Coronary artery (tissue), 2 donors: Measurements from ENCODE around the gene NLE1.

Source experiments
- DNase-seq: peaks from one replicate; pipeline ENCODE4 v3.0.0-alpha.2; 2017; ENCODE audit warnings: low spot score
- H3K27ac ChIP-seq, 2 donors: fragments of 200-600 bp; sonication (generic); one replicate each; pipeline ENCODE4 v1.5.1; 2016 to 2019
- H3K4me3 ChIP-seq: fragments of 200-600 bp; sonication (generic); 2 replicates; pipeline ENCODE4 v1.5.1; 2016; ENCODE audit warnings: mild to moderate bottlenecking, moderate library complexity
- TF ChIP-seq, protein P1 (sequence below): fragments of 200-600 bp; sonication (generic); IDR thresholded peaks from one replicate; pipeline ENCODE4 v1.5.1; 2019; ENCODE audit warnings: antibody characterized with exemption

Gene NLE1

DNA sequence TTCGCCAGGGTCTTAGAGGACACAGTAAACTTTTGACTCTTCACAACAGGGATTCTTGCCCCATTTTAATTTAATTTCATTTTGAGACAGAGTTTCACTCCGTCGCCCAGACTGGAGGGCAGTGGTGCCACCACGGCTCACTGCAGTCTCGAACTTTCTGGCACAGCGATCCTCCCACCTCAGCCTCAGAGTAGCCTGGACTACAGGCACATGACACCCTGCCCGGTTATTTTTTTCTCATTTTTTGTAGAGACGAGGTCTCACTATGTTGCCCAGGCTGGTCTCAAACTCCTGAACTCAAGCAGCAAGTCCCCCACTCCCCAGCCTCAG lies 329 bp upstream of the NLE1 start:
- no peak overlapping the region for H3K27ac ChIP-seq
- no peak for DNase-seq
- TF ChIP-seq, protein P1, sequence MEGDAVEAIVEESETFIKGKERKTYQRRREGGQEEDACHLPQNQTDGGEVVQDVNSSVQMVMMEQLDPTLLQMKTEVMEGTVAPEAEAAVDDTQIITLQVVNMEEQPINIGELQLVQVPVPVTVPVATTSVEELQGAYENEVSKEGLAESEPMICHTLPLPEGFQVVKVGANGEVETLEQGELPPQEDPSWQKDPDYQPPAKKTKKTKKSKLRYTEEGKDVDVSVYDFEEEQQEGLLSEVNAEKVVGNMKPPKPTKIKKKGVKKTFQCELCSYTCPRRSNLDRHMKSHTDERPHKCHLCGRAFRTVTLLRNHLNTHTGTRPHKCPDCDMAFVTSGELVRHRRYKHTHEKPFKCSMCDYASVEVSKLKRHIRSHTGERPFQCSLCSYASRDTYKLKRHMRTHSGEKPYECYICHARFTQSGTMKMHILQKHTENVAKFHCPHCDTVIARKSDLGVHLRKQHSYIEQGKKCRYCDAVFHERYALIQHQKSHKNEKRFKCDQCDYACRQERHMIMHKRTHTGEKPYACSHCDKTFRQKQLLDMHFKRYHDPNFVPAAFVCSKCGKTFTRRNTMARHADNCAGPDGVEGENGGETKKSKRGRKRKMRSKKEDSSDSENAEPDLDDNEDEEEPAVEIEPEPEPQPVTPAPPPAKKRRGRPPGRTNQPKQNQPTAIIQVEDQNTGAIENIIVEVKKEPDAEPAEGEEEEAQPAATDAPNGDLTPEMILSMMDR = no peak
- H3K4me3 ChIP-seq = peak overlapping the region; percentile 97

DNA sequence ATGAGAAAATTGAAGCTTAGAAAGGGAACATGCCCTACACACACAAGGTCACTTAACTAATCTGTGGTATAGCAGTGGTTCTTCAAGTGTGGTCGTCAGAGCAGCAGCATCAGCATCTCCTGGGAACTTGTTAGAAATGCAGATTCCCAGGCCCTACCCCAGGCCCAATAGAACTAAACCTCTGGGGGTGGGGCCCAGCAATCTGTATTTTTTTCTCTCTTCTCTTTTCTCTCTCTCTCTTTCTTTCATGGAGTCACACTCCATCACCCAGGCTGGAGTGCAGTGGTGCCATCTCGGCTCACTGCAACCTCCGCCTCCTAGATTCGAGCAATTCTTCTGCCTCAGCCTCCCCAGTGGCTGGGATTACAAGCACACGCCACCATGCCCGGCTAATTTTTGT lies 3.9 kb downstream of the NLE1 start:
- H3K4me3 ChIP-seq = no peak overlapping the region
- TF ChIP-seq, protein P1 = no peak
- no peak for DNase-seq
- no peak overlapping the region for H3K27ac ChIP-seq

DNA sequence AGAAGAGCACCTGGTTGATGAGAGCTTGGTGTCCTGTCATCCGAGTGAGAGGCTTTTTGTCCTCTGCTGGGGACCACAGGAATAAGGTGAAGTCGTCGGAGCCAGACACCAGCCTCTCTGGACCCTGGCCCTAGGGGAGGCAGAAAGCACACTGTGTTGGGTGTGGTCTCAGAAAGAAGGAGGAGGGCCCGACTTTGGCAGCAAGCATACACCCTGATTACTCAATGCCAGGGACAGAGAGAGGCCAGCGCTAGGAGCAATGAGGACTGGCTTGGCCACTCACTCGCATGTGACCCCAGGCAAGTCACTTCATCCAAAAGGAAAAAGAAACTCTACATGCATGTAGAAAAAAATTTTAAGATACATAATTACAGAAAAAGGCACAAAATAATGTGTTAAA lies 6.8 kb downstream of the NLE1 start:
- H3K27ac ChIP-seq = no peak overlapping the region
- no peak overlapping the region for H3K4me3 ChIP-seq
- DNase-seq = peak; percentile 47
- TF ChIP-seq, protein P1 = no peak

DNA sequence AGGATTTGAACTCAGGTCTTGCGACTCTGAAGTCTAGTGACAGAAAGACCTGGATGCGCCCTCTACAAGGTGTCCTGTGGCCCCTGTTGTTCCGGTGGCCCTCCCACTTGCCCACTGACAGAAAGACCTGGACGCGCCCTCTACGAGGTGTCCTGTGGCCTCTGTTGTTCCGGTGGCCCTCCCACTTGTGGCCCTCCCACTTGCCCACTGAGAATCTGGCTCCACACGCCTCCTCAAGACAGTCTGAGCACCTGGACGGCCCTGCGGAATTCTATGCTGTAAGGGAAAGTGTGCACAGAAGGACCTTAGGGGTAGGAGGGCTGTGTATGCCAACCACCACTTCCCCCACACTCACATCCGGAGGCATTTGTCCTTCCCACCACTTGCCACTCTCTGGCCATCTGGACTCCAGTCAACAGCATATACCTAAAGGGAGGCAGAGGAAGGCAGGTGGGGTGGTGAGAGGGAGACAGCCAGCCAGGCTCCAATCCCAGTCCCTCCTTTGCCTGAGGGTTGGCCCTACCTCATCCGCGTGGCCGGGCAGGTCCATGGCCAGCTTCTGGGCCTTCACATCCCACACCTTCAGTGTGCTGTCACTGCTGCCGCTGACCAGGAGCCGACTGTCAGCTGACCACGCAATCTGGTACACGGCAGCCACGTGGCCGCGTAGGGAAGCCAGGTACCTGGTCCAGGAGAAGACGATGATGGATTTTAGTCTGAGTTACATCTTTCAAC lies 9.1 kb downstream of the NLE1 start:
- Histone ChIP-seq H3K4me3 (no peak overlapping the region), H3K27ac (no peak overlapping the region)
- TF ChIP-seq, protein P1 = no peak
- peak; percentile 56 for DNase-seq

DNA sequence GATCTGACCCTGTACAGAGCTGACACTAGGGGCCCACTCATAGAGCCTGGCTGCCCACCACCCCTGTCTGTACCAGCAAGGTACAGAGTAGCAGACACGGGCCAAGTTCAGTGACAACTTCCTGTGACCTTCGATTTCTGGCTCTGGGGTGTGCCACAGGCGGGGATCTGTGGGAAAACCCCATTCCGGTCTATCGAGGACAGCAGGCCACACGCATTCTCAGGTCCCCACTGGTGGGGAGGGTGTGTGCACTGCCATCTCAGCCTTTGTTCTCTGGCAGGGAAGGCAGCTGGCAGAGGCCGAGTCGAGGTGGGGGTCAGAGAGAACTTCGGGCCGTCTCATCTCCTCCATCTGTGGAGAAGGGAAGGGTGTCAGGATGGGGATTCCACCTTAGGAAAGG lies 10.0 kb downstream of the NLE1 start:
- H3K27ac ChIP-seq = no peak overlapping the region
- DNase-seq = peak; percentile 62
- no peak overlapping the region for H3K4me3 ChIP-seq
- TF ChIP-seq, protein P1 = no peak

DNA sequence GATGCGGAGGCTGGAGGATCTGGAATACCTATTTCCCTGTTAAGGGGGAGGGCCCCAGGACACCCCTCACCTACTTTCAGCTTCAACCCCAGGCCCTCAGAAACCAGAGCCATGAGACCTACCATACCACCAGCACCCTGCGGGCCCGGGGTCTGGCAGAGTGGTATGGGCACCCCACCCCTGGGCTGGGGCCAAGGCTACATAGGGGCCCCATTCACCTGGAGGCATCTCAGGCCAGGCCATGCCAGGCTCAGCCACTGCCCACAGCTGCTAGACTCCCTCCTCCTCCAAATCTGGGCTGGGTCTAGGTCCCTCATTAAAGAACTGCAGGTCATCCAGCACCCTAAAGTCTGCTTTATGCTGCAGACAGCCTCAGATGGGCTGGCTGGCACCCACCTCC lies 11.7 kb downstream of the NLE1 start:
- Histone ChIP-seq H3K27ac (no peak overlapping the region), H3K4me3 (no peak overlapping the region)
- peak; percentile 57 for DNase-seq
- TF ChIP-seq, protein P1 = no peak

DNA sequence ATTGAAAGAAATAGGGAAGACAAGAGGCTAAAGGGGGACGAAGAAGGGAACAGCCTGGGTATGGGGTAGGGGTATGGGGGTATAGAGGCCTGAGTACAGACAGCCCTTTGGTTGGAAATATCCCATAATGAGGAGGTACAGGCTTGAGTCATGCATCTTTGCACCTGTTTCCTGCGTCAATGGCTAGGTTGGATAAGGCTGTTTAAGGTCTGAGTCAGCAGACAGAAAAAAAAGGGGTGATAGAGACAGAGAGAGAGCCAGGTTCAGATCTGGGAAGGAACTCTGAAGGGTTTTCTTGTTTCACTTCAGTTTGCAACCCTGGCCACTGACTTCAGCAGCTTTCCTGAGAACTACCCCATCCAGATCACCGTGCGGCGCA lies 12.1 kb downstream of the NLE1 start:
- Histone ChIP-seq H3K27ac (no peak overlapping the region), H3K4me3 (no peak overlapping the region)
- DNase-seq = no peak
- TF ChIP-seq, protein P1 = no peak
